ENCODE results near the gene ANKRD29. TPM values are rescaled to one million over a fixed set of nuclear protein-coding genes. Genes with fewer than 3 reads are reported as not detected.
A peak's percentile ranks its signal among the peaks of the same experiment; 100 is the strongest.
"Not testable (repeated sequence)": the region's sequence is repeated elsewhere in the genome, so short reads cannot be mapped to it uniquely, and the experiment has no call there.

Gene ANKRD29
- total RNA-seq, 1 experiment from 2014 or later = 7.1 TPM

GRCh38 chr18:23560186-23560585 is 102.5 kb downstream of the ANKRD29 start:
- no peak for DNase-seq (ENCODE audit: low read depth)

DNA sequence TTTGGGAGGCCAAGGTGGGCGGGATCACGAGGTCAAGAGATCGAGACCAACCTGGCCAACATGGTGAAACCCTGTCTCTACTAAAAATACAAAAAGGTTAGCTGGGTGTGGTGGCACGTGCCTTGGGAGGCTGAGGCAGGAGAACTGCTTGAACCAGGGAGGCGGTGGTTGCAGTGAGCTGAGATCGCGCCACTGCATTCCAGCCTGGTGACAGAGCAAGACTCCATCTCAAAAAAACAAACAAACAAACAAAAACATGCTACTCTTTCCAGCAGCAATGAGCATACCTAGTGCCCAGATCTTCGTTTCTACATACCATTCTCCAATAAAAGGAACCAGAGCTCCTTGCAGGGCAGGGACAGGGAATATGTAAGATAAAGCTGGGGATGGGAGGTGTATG is 105.2 kb downstream of the ANKRD29 start:
- not testable (repeated sequence) for DNase-seq (ENCODE audit: low read depth)

DNA sequence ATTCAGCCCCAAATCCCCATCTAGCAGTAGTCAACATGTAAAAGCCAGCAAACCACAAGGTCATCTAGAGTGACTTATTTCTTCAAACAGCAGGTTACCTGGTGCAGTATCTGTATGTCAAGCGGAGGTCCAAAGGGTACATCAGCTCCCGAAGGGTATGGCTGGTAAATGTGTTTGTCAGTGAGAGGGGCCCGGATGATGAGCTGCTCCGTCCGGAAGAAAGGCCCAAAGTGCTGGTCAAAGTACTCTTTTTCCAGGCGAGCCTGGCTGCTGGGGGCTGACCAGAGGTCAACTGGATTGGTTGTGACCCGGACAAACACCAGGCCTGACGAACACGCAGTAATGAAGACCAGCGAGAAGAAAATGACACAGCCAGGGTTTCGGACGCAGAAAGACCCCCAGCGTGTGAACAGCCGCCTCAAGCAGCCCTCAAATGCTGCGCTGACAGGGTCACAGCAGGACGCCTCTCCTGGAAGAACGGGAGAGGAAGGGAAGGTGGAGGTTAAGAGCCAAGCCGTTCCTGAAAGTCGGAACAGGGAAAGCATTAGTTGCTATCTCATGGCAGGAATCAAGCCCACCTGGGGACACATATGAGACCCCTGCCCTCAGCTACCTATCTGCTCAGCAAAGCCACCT is 106.4 kb downstream of the ANKRD29 start:
- DNase-seq (ENCODE audit: low read depth) = no peak

GRCh38 chr18:23553887-23554286 is 108.8 kb downstream of the ANKRD29 start:
- peak; percentile 50 for DNase-seq (ENCODE audit: low read depth)

- no peak for DNase-seq (ENCODE audit: low read depth)
These were observed 110.2 kb downstream of the ANKRD29 start for GRCh38 chr18:23552505-23552904.

DNA sequence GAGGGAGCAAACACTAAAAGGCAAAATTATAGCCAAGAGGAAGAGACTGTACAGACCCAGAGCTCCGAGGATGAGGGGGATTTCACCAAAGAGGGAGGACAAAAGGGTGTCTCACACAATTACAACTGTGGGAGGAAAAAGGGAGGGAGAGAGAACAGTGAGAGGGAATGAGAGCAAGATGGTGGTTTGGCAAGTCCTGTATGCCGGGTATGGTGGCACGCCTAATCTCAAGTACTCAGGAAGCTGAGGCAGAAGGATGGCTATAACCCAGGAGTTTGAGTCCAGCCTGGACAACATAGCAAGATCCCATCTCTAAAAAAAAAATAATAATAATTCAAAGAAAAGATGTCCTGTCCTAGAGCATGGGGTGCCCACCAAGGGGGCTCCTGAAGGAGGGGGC is 110.7 kb downstream of the ANKRD29 start:
- no peak for DNase-seq (ENCODE audit: low read depth)

DNA sequence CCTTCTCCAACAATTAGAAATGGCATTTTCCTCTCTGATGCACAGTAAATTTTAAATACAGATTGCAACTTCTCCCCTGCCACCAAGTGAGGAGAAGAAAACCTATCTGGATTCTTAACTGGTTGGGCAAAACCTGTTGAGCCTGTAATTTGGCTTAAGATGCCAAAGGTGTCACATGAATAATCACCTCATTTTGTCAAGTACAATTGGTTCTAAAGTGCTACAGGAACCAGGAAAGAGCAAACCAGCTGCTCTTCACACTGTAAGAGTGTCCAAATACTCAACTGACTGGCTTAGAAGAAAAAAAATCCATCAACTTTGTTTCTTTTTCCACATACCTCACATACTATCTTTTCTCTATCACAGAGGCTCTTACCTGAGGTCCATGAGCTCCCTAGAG is 111.8 kb downstream of the ANKRD29 start:
- no peak for DNase-seq (ENCODE audit: low read depth)

Other genes with a start within 250 kb of the ANKRD29 start
- gene RIOK3, start 209.6 kb downstream of the ANKRD29 start, total RNA-seq (2014; rRNA removed) = 42.3 and 50.6 TPM in 2 replicates
- gene RMC1, start 159.4 kb downstream of the ANKRD29 start, total RNA-seq (2014; rRNA removed) = 24.5 and 27.4 TPM in 2 replicates
- gene NPC1, start 76.4 kb downstream of the ANKRD29 start, total RNA-seq (2014; rRNA removed) = 63.1 and 71.8 TPM in 2 replicates
- 3.3 and 4.2 TPM in 2 replicates for gene LAMA3, start 26.5 kb upstream of the ANKRD29 start, total RNA-seq (2014; rRNA removed)

Data from LHCN-M2 (cell line).